ENCODE results near the gene MAGEB1.

Gene MAGEB1

GRCh38 chrX:30224536-30224935 lies 22.4 kb upstream of the MAGEB1 start:
- DNase-seq (ENCODE audit: low read depth) = no peak
- no peak overlapping the region for H3K4me3 ChIP-seq (ENCODE audit: low read length)
- no peak for TF ChIP-seq CTCF (conservative IDR thresholded peaks at IDR 0.05; ENCODE audit: low read length)

- no peak for DNase-seq (ENCODE audit: low read depth)
- H3K4me3 ChIP-seq (ENCODE audit: low read length) = no peak overlapping the region
- no peak for TF ChIP-seq CTCF (conservative IDR thresholded peaks at IDR 0.05; ENCODE audit: low read length)
These were observed 18.4 kb upstream of the MAGEB1 start for GRCh38 chrX:30228526-30228925.

- TF ChIP-seq CTCF (conservative IDR thresholded peaks at IDR 0.05; ENCODE audit: low read length) = no peak
- no peak for DNase-seq (ENCODE audit: low read depth)
- no peak within 1 kb of the TSS for H3K4me3 ChIP-seq (ENCODE audit: low read length)
These were observed 16.6 kb upstream of the MAGEB1 start, which contains the start of gene MAGEB3 for GRCh38 chrX:30230395-30230794. Gene MAGEB3 (plus strand): TSS chrX:30230657. CDS start chrX:30235925, 5,268 bp downstream.

GRCh38 chrX:30241724-30242415 lies 5.1 kb upstream of the MAGEB1 start, which contains the start of gene MAGEB4:
Gene MAGEB4 (plus strand): TSS chrX:30242000. CDS start chrX:30242136, 136 bp downstream.
- no peak for DNase-seq (ENCODE audit: low read depth)
- no peak for TF ChIP-seq CTCF (conservative IDR thresholded peaks at IDR 0.05; ENCODE audit: low read length)
- no peak within 1 kb of the TSS for H3K4me3 ChIP-seq (ENCODE audit: low read length)

GRCh38 chrX:30248854-30249253 lies 1.9 kb downstream of the MAGEB1 start:
- DNase-seq (ENCODE audit: low read depth) = no peak
- no peak for TF ChIP-seq CTCF (conservative IDR thresholded peaks at IDR 0.05; ENCODE audit: low read length)
- H3K4me3 ChIP-seq (ENCODE audit: low read length) = no peak overlapping the region

GRCh38 chrX:30253257-30253656 lies 6.3 kb downstream of the MAGEB1 start:
- H3K4me3 ChIP-seq (ENCODE audit: low read length) = no peak overlapping the region
- TF ChIP-seq CTCF (conservative IDR thresholded peaks at IDR 0.05; ENCODE audit: low read length) = no peak
- DNase-seq (ENCODE audit: low read depth) = no peak

- H3K4me3 ChIP-seq (ENCODE audit: low read length) = no peak overlapping the region
- DNase-seq (ENCODE audit: low read depth) = no peak
- no peak for TF ChIP-seq CTCF (conservative IDR thresholded peaks at IDR 0.05; ENCODE audit: low read length)
These were observed 13.0 kb downstream of the MAGEB1 start for GRCh38 chrX:30259927-30260326.

Measured in AG10803 (cell line).